Heart left ventricle (tissue), 13 donors: ENCODE results near the gene IL1R2.

Source experiments
- POLR2A ChIP-seq, 2 donors: fragments of 450-650 bp; IDR thresholded peaks; one replicate each; pipeline ENCODE4 v1.6.1; 2017; ENCODE audit warnings: antibody characterized with exemption in 2 of 2, mild to moderate bottlenecking in 2 of 2, moderate library complexity in 2 of 2
- TF ChIP-seq, protein P1 (sequence below), 12 donors: fragments of 200-600 bp; sonication (generic) in 4 of 12; IDR thresholded peaks; one replicate each; pipeline versions ENCODE4 v1.5.0 to v1.8.0; 2018 to 2022; ENCODE audit warnings: antibody characterized with exemption in 12 of 12, mild to moderate bottlenecking in 5 of 12
- donor health status: ischemic (EF 13 %, LVEDD 7.1; RV severe dilation, severe dysfunction).
- donor health status: DM: no; HTN: yes; CAD: no.
- donor health status: DM: no; HTN: no; CAD: no.
- donor health status: ischemic (EF 25% LVEDD 6.9; RV normal size, moderate dysfunction).
- donor health status: ischemic (EF 25% LVEDD 5.7; RV mildly dilated, moderate dysfunction).
- donor health status: ischemic (EF 35%, LVEDD 5.7; RV mildly dilated, moderate dysfunction).
- donor health status: nonischemic (EF 11% LVEDD 7.7; RV severe dilation, severe dysfunction).
- donor health status: DM: yes; HTN: yes; CAD: no.
- donor health status: PGD.
- donor health status: ischemic (EF 29% LVEDD 5.4; RV normal size, mild dysfunction).
- donor health status: nonischemic (EF 23%, LVEDD 6.1; RV moderate dilation, normal function).

DNA sequence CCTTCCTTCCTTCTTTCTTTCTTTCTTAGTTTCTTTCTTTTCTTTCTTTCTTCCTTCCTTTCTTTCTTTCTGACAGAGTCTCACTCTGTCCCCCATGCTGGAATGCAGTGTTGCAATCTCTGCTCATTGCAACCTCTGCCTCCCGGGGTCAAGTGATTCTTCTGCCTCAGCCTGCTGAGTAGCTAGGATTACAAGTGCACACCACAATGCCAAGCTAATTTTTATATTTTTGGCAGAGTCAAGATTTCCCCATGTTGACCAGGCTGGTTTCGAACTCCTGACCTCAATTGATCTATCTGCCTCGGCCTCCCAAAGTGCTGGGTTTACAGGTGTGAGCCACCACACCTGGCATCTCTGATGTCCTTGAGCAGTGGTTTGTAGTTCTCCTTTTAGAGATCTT is 48.5 kb downstream of the IL1R2 start:
- TF ChIP-seq POLR2A (IDR thresholded peaks at IDR 0.05), result no peak
- TF ChIP-seq, protein P1, sequence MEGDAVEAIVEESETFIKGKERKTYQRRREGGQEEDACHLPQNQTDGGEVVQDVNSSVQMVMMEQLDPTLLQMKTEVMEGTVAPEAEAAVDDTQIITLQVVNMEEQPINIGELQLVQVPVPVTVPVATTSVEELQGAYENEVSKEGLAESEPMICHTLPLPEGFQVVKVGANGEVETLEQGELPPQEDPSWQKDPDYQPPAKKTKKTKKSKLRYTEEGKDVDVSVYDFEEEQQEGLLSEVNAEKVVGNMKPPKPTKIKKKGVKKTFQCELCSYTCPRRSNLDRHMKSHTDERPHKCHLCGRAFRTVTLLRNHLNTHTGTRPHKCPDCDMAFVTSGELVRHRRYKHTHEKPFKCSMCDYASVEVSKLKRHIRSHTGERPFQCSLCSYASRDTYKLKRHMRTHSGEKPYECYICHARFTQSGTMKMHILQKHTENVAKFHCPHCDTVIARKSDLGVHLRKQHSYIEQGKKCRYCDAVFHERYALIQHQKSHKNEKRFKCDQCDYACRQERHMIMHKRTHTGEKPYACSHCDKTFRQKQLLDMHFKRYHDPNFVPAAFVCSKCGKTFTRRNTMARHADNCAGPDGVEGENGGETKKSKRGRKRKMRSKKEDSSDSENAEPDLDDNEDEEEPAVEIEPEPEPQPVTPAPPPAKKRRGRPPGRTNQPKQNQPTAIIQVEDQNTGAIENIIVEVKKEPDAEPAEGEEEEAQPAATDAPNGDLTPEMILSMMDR (IDR thresholded peaks at IDR 0.05), result no peak
